Neural progenitor cell (in vitro differentiated cells): Measurements from ENCODE around the gene SEPTIN6. TPM values are rescaled to one million over a fixed set of nuclear protein-coding genes. Genes with fewer than 3 reads are reported as not detected.
A peak's percentile ranks its signal among the peaks of the same experiment; 100 is the strongest.

Experiments
- DNase-seq: peaks from one replicate; pipeline ENCODE4 v3.0.0-alpha.2; 2016; ENCODE audit warnings: low spot score
- H2AFZ ChIP-seq: fragments of 200-600 bp; sonication (generic); replicated peaks from 2 replicates; pipeline ENCODE4 v1.6.1; 2016; ENCODE audit warnings: antibody characterized with exemption
- H3F3A ChIP-seq: fragments of 200-600 bp; sonication (generic); 2 replicates; pipeline ENCODE4 v1.6.1; 2016; ENCODE audit warnings: antibody characterized with exemption, low read depth
- H3K27ac ChIP-seq: fragments of 200-600 bp; sonication (generic); 2 replicates; pipeline ENCODE4 v1.5.1; 2016; ENCODE audit warnings: mild to moderate bottlenecking
- H3K27me3 ChIP-seq: fragments of 200-600 bp; sonication (generic); 2 replicates; pipeline ENCODE4 v1.6.1; 2016; ENCODE audit warnings: mild to moderate bottlenecking, moderate library complexity
- H3K36me3 ChIP-seq: fragments of 200-600 bp; sonication (generic); 2 replicates; pipeline ENCODE4 v1.5.1; 2016
- H3K4me1 ChIP-seq: fragments of 200-600 bp; sonication (generic); 2 replicates; pipeline ENCODE4 v1.6.1; 2016; ENCODE audit warnings: mixed run types
- H3K4me2 ChIP-seq: fragments of 200-600 bp; sonication (generic); 2 replicates; pipeline ENCODE4 v1.6.1; 2016
- H3K4me3 ChIP-seq: fragments of 200-600 bp; sonication (generic); 2 replicates; pipeline ENCODE4 v1.5.1; 2016
- H3K79me2 ChIP-seq: fragments of 200-600 bp; sonication (generic); 2 replicates; pipeline ENCODE4 v1.6.1; 2016; ENCODE audit warnings: low read depth
- H3K9ac ChIP-seq: fragments of 200-600 bp; sonication (generic); 2 replicates; pipeline ENCODE4 v1.6.1; 2016
- H3K9me3 ChIP-seq: fragments of 200-600 bp; sonication (generic); 2 replicates; pipeline ENCODE4 v1.5.1; 2016; ENCODE audit warnings: low read depth
- H4K20me1 ChIP-seq: fragments of 200-600 bp; sonication (generic); 2 replicates; pipeline ENCODE4 v1.6.1; 2016; ENCODE audit warnings: low read depth
- H3K27ac Mint-ChIP-seq: 3 replicates; pipeline ENCODE4 v1.8.0; 2021; ENCODE audit warnings: mixed read lengths
- H3K27me3 Mint-ChIP-seq: 2 replicates; pipeline ENCODE4 v1.8.0; 2022; ENCODE audit warnings: low read depth, mild to moderate bottlenecking, inconsistent platforms, moderate library complexity, mixed read lengths; ENCODE audit not compliant: insufficient read depth
- H3K36me3 Mint-ChIP-seq: 3 replicates; pipeline ENCODE4 v1.8.0; 2021; ENCODE audit warnings: mixed read lengths
- H3K4me1 Mint-ChIP-seq: 3 replicates; pipeline ENCODE4 v1.8.0; 2021; ENCODE audit warnings: mixed read lengths
- H3K4me3 Mint-ChIP-seq: 3 replicates; pipeline ENCODE4 v1.8.0; 2021; ENCODE audit warnings: mild to moderate bottlenecking, moderate library complexity, mixed read lengths
- H3K9me3 Mint-ChIP-seq: 3 replicates; pipeline ENCODE4 v1.8.0; 2020; ENCODE audit warnings: mixed read lengths
- CTCF ChIP-seq: fragments of 200-600 bp; sonication (generic); IDR thresholded peaks from 2 replicates; pipeline ENCODE4 v1.5.1; 2017; ENCODE audit warnings: antibody characterized with exemption, mild to moderate bottlenecking
- EZH2 ChIP-seq: fragments of 200-600 bp; sonication (generic); IDR thresholded peaks from 2 replicates; pipeline ENCODE4 v1.6.1; 2017; ENCODE audit warnings: antibody characterized with exemption, mild to moderate bottlenecking, moderate library complexity
- EZH2phosphoT487 ChIP-seq: fragments of 200-600 bp; sonication (generic); IDR thresholded peaks from 2 replicates; pipeline ENCODE4 v1.6.1; 2017; ENCODE audit warnings: antibody characterized with exemption
- total RNA-seq: library from RNA; depleted of rRNA; stranded (reverse); fragments of >200 nt; gene quantifications from 2 replicates; pipeline ENCODE4 v1.2.3, GENCODE V29; 2015; ENCODE audit warnings: low replicate concordance

The SEPTIN6 gene
- total RNA-seq, 1 donor from 2014 or later = 19.4 TPM

- Mint-ChIP-seq H3K4me1 (peaks cover 9% of the 10 kb centered on the region), H3K9me3 (peaks cover 19% of the 10 kb centered on the region), H3K36me3 (no peaks in the 10 kb centered on the region), H3K4me3 (no peak overlapping the region), H3K27ac (no peak overlapping the region), H3K27me3 (peaks cover 9% of the 10 kb centered on the region)
- peaks cover 3% of the 10 kb centered on the region for H3K4me1 ChIP-seq
- H3K27ac ChIP-seq = no peak overlapping the region
- H3K9ac ChIP-seq = no peak overlapping the region
- H3K36me3 ChIP-seq = no peaks in the 10 kb centered on the region
- peak; percentile 82 for DNase-seq
- no peaks in the 10 kb centered on the region for H4K20me1 ChIP-seq
- no peak overlapping the region for H2AFZ ChIP-seq
- peaks cover 7% of the 10 kb centered on the region for H3F3A ChIP-seq
- H3K4me3 ChIP-seq = no peak overlapping the region
- peaks cover 21% of the 10 kb centered on the region for H3K27me3 ChIP-seq
- H3K9me3 ChIP-seq = no peaks in the 10 kb centered on the region
- peak; percentile 64 for TF ChIP-seq CTCF
- TF ChIP-seq EZH2phosphoT487 = no peak
- no peak for TF ChIP-seq EZH2
- no peak overlapping the region for H3K4me2 ChIP-seq
- no peaks in the 10 kb centered on the region for H3K79me2 ChIP-seq
Measured at GRCh38 chrX:119698845-119699244, 5.9 kb upstream of the SEPTIN6 start.

- H3K36me3 Mint-ChIP-seq = no peaks in the 10 kb centered on the region
- H3K4me3 ChIP-seq = no peak overlapping the region
- H3K9ac ChIP-seq = no peak overlapping the region
- peaks cover 7% of the 10 kb centered on the region for H3F3A ChIP-seq
- peaks cover 38% of the 10 kb centered on the region for H3K27me3 ChIP-seq
- peaks cover under 1% of the 10 kb centered on the region for H3K79me2 ChIP-seq
- no peaks in the 10 kb centered on the region for H4K20me1 ChIP-seq
- no peaks in the 10 kb centered on the region for H3K9me3 ChIP-seq
- H3K4me2 ChIP-seq = no peak overlapping the region
- no peak overlapping the region for H3K27ac ChIP-seq
- H2AFZ ChIP-seq = no peak overlapping the region
- H3K36me3 ChIP-seq = no peaks in the 10 kb centered on the region
- no peak overlapping the region for H3K27ac Mint-ChIP-seq
- peaks cover 3% of the 10 kb centered on the region for H3K4me1 ChIP-seq
- peaks cover 23% of the 10 kb centered on the region for H3K9me3 Mint-ChIP-seq
- TF ChIP-seq EZH2phosphoT487 = no peak
- TF ChIP-seq EZH2 = no peak
- TF ChIP-seq CTCF = no peak
- H3K27me3 Mint-ChIP-seq = peaks cover 11% of the 10 kb centered on the region
- no peak overlapping the region for H3K4me3 Mint-ChIP-seq
- no peak for DNase-seq
- H3K4me1 Mint-ChIP-seq = peaks cover 19% of the 10 kb centered on the region
Measured at GRCh38 chrX:119696251-119696890, 3.4 kb upstream of the SEPTIN6 start.

DNA sequence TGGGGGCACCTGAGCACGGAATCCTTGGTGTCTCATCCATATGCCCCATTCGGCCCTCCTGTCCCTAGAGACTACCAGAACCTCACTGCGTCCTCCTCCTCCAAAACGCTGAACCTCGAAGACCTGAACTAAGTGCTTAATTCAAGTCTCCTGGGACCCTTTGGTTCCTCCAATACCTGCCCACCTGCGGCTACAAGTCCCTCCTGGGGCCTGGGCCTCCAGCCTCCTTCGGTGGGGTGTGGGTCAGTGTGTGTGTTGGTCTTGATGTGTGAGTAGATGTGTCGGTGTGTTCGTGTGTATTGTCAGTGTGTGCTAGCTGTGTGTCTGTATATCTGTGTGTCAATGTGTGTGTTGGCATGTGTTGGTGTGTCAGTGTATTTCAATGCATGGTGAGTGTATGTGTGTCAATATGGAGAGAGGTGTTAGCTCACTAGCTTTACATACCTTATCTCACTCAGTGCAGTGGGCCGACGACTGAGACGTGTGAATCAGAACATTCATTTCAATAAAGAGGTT, 2.6 kb upstream of the SEPTIN6 start:
- TF ChIP-seq EZH2phosphoT487 (no peak), EZH2 (no peak), CTCF (no peak)
- Mint-ChIP-seq H3K27me3 (peaks cover 11% of the 10 kb centered on the region), H3K4me3 (peak overlapping the region; percentile 9), H3K4me1 (peaks cover 24% of the 10 kb centered on the region), H3K36me3 (no peaks in the 10 kb centered on the region), H3K27ac (peak overlapping the region; percentile 73), H3K9me3 (peaks cover 21% of the 10 kb centered on the region)
- Histone ChIP-seq H3F3A (peaks cover 7% of the 10 kb centered on the region), H3K4me2 (no peak overlapping the region), H4K20me1 (no peaks in the 10 kb centered on the region), H3K9ac (no peak overlapping the region), H3K4me3 (no peak overlapping the region), H3K9me3 (no peaks in the 10 kb centered on the region), H2AFZ (no peak overlapping the region), H3K27ac (no peak overlapping the region), H3K36me3 (no peaks in the 10 kb centered on the region), H3K79me2 (peaks cover 8% of the 10 kb centered on the region), H3K27me3 (peaks cover 41% of the 10 kb centered on the region), H3K4me1 (peaks cover 3% of the 10 kb centered on the region)
- DNase-seq = no peak
